ENCODE data around the gene RPS6KA2.
"Not testable (repeated sequence)": the region's sequence is repeated elsewhere in the genome, so short reads cannot be mapped to it uniquely, and the experiment has no call there.

Gene RPS6KA2

GRCh38 chr6:166387098-166387497 lies 240.0 kb downstream of the RPS6KA2 start:
- not testable (repeated sequence) for FAIRE-seq

GRCh38 chr6:166386111-166386510 lies 240.9 kb downstream of the RPS6KA2 start:
- no peak for FAIRE-seq

GRCh38 chr6:166383802-166384363 lies 243.2 kb downstream of the RPS6KA2 start:
- FAIRE-seq: not testable (repeated sequence)

- no peak for FAIRE-seq
These were observed 243.9 kb downstream of the RPS6KA2 start, which contains the start of gene MPC1 for GRCh38 chr6:166382933-166383801. TSS of gene MPC1 (minus strand) at chr6:166382940. CDS start at chr6:166382876, 64 bp downstream.

- no peak for FAIRE-seq
These were observed 244.5 kb downstream of the RPS6KA2 start for GRCh38 chr6:166382500-166382932.

GRCh38 chr6:166381733-166382499 lies 245.1 kb downstream of the RPS6KA2 start:
- no peak for FAIRE-seq

- peak; percentile 49 for FAIRE-seq
These were observed 245.7 kb downstream of the RPS6KA2 start for GRCh38 chr6:166381381-166381732.

- FAIRE-seq: no peak
These were observed 247.3 kb downstream of the RPS6KA2 start for GRCh38 chr6:166379800-166380199.

- FAIRE-seq: no peak
These were observed 247.9 kb downstream of the RPS6KA2 start for GRCh38 chr6:166379103-166379586.

GRCh38 chr6:166377721-166378120 lies 249.3 kb downstream of the RPS6KA2 start:
- no peak for FAIRE-seq

GRCh38 chr6:166375013-166375412 lies 252.0 kb downstream of the RPS6KA2 start:
- no peak for FAIRE-seq

GRCh38 chr6:166370489-166370888 lies 256.6 kb downstream of the RPS6KA2 start:
- FAIRE-seq: no peak

- FAIRE-seq: no peak
These were observed 257.3 kb downstream of the RPS6KA2 start for GRCh38 chr6:166369782-166370181.

- FAIRE-seq: no peak
These were observed 260.1 kb downstream of the RPS6KA2 start for GRCh38 chr6:166366921-166367320.

- FAIRE-seq: no peak
These were observed 261.2 kb downstream of the RPS6KA2 start for GRCh38 chr6:166365806-166366205.

- no peak for FAIRE-seq
These were observed 261.8 kb downstream of the RPS6KA2 start for GRCh38 chr6:166365221-166365620.

GRCh38 chr6:166364456-166364855 lies 262.6 kb downstream of the RPS6KA2 start:
- no peak for FAIRE-seq

GRCh38 chr6:166362427-166362826 lies 264.6 kb downstream of the RPS6KA2 start:
- not testable (repeated sequence) for FAIRE-seq

- no peak for FAIRE-seq
These were observed 266.0 kb downstream of the RPS6KA2 start for GRCh38 chr6:166361077-166361429.

- FAIRE-seq: no peak
These were observed 266.6 kb downstream of the RPS6KA2 start for GRCh38 chr6:166360243-166361076.

Measured in islet of Langerhans (tissue), 1 donor.